ENCODE results near the gene ZMYM1.
"Not testable (repeated sequence)": the region's sequence is repeated elsewhere in the genome, so short reads cannot be mapped to it uniquely, and the experiment has no call there.

The ZMYM1 gene

DNA sequence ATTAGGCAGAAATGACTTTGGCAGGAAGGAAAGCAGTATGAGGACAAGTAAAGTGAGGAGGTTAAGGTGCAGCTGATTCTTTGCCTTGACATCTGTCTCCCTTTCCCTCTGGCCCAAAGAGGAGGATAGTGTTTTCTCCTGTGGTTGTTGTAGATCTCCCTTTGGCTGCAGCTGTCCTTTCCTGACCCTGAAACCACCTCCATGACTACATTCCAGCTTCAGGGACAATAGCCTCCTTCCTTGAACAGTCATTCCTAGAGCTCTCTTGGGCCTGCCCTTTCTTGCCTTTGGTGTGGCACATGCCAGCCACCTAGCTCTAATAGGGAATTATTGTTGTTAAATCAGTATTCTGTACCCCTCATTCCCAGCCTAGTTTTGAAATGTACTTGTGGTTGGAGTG is 6.2 kb downstream of the ZMYM1 start:
- no peak overlapping the region for H3K27ac ChIP-seq (ENCODE audit: low read depth, low read length)
- H3K27me3 ChIP-seq (ENCODE audit: control insufficient read depth, insufficient read depth, low read length), result no peaks in the 10 kb centered on the region
- no peaks in the 10 kb centered on the region for H3K4me1 ChIP-seq (ENCODE audit: control insufficient read depth, insufficient read depth, low read length)

GRCh38 chr1:35097224-35097623 is 18.0 kb downstream of the ZMYM1 start:
- H3K9ac ChIP-seq (ENCODE audit: low read length), result no peak overlapping the region
- peaks cover 15% of the 10 kb centered on the region for H3K36me3 ChIP-seq (ENCODE audit: control insufficient read depth, insufficient read depth, low read length)
- no peak overlapping the region for H3K27ac ChIP-seq (ENCODE audit: low read depth, low read length)
- H3K4me3 ChIP-seq (ENCODE audit: low read length), result no peak overlapping the region
- H3K27me3 ChIP-seq (ENCODE audit: control insufficient read depth, insufficient read depth, low read length), result no peaks in the 10 kb centered on the region
- no peaks in the 10 kb centered on the region for H3K4me1 ChIP-seq (ENCODE audit: control insufficient read depth, insufficient read depth, low read length)

More for the DNA sequence above, 6.2 kb downstream of the ZMYM1 start:
- no peak overlapping the region for H3K4me3 ChIP-seq (ENCODE audit: low read length)
- no peak overlapping the region for H3K9ac ChIP-seq (ENCODE audit: low read length)
- H3K36me3 ChIP-seq (ENCODE audit: control insufficient read depth, insufficient read depth, low read length), result peaks cover 2% of the 10 kb centered on the region

GRCh38 chr1:35111106-35111505 is 31.9 kb downstream of the ZMYM1 start:
- Histone ChIP-seq H3K27me3 (ENCODE audit: control insufficient read depth, insufficient read depth, low read length) (no peaks in the 10 kb centered on the region), H3K36me3 (ENCODE audit: control insufficient read depth, insufficient read depth, low read length) (no peaks in the 10 kb centered on the region), H3K27ac (ENCODE audit: low read depth, low read length) (no peak overlapping the region), H3K9ac (ENCODE audit: low read length) (no peak overlapping the region), H3K4me1 (ENCODE audit: control insufficient read depth, insufficient read depth, low read length) (no peaks in the 10 kb centered on the region), H3K4me3 (ENCODE audit: low read length) (no peak overlapping the region)

DNA sequence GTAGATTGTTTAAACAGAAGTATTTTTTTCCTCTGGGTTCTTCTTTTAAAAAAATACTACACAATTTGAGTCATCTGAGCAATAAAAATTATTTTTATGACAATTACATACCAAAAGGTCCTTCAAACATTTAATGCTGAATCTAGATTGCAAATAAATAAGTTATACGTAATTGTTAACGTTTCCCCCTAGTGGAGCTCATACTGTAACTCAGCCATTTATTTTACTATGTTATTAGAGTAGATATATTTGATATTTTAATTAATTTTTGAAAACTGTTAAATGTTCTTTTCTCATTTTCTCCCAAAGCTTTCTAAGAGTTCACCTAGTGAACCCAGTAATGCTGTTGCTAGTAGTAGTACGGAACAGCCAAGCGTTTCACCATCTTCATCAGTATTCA is 33.5 kb downstream of the ZMYM1 start:
- no peaks in the 10 kb centered on the region for H3K27me3 ChIP-seq (ENCODE audit: control insufficient read depth, insufficient read depth, low read length)
- no peak overlapping the region for H3K9ac ChIP-seq (ENCODE audit: low read length)
- H3K4me1 ChIP-seq (ENCODE audit: control insufficient read depth, insufficient read depth, low read length), result no peaks in the 10 kb centered on the region
- H3K36me3 ChIP-seq (ENCODE audit: control insufficient read depth, insufficient read depth, low read length), result no peaks in the 10 kb centered on the region
- no peak overlapping the region for H3K4me3 ChIP-seq (ENCODE audit: low read length)
- H3K27ac ChIP-seq (ENCODE audit: low read depth, low read length), result no peak overlapping the region

GRCh38 chr1:35115459-35116383 is 36.5 kb downstream of the ZMYM1 start:
- no peak overlapping the region for H3K27ac ChIP-seq (ENCODE audit: low read depth, low read length)
- no peak overlapping the region for H3K4me3 ChIP-seq (ENCODE audit: low read length)
- no peaks in the 10 kb centered on the region for H3K27me3 ChIP-seq (ENCODE audit: control insufficient read depth, insufficient read depth, low read length)
- H3K4me1 ChIP-seq (ENCODE audit: control insufficient read depth, insufficient read depth, low read length), result no peaks in the 10 kb centered on the region
- H3K36me3 ChIP-seq (ENCODE audit: control insufficient read depth, insufficient read depth, low read length), result no peaks in the 10 kb centered on the region
- H3K9ac ChIP-seq (ENCODE audit: low read length), result no peak overlapping the region

DNA sequence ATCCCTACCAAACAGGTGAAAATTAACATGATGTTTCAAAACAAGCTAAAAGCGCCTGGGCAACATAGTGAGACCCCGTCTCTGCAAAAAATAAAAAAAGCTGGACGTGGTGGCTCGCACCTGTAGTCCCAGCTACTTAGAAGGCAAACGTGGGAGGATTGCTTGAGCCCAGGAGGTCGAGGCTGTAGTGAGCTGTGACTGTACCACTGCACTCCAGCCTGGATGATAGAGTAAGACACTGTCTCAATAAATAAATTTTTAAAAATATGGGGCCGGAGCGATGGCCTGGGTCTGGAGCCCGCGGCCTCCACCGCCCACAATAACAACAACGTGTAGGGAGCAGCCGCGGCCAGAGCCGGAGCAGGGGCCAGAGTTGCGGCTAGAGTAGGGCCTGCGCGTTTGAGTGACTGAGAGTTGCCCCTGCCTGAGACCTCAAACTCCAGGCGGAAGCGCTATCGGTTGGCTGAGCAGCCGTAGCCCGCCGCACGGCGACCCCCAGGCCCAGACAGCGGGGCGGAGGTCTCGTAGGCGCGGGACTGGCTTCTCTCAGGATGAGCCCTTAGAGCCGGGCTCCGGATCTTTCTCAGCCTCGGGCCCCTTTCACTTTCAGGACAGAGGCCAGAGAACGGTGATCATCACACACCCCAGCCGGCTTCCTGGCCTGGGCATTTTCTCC is 41.4 kb downstream of the ZMYM1 start:
- Histone ChIP-seq H3K4me1 (ENCODE audit: control insufficient read depth, insufficient read depth, low read length) (no peaks in the 10 kb centered on the region), H3K27me3 (ENCODE audit: control insufficient read depth, insufficient read depth, low read length) (no peaks in the 10 kb centered on the region), H3K27ac (ENCODE audit: low read depth, low read length) (no peak overlapping the region), H3K36me3 (ENCODE audit: control insufficient read depth, insufficient read depth, low read length) (no peaks in the 10 kb centered on the region), H3K4me3 (ENCODE audit: low read length) (peak overlapping the region; percentile 64), H3K9ac (ENCODE audit: low read length) (no peak overlapping the region)

GRCh38 chr1:35122311-35122710 is 43.1 kb downstream of the ZMYM1 start:
- no peaks in the 10 kb centered on the region for H3K36me3 ChIP-seq (ENCODE audit: control insufficient read depth, insufficient read depth, low read length)
- no peaks in the 10 kb centered on the region for H3K4me1 ChIP-seq (ENCODE audit: control insufficient read depth, insufficient read depth, low read length)
- no peak overlapping the region for H3K4me3 ChIP-seq (ENCODE audit: low read length)
- no peak overlapping the region for H3K27ac ChIP-seq (ENCODE audit: low read depth, low read length)
- H3K9ac ChIP-seq (ENCODE audit: low read length), result no peak overlapping the region
- H3K27me3 ChIP-seq (ENCODE audit: control insufficient read depth, insufficient read depth, low read length), result no peaks in the 10 kb centered on the region

DNA sequence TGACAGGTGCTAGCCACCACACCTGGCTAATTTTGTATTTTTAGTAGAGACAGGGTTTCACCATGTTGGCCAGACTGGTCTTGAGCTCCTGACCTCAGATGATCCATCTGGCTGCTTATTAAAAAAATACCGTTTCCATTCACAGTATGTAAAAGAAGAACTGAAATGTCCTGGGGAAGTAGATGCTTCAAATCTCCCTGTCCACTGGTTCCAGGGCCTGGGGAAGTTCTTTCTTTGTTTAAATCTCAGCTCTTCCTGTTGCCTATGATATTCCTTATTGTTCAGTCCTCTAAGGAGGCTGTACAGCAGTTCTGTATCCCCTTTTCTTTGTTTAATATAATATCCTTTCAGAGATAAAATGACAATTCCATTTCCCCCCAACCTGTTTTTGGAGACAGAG is 47.4 kb downstream of the ZMYM1 start:
- H3K36me3 ChIP-seq (ENCODE audit: control insufficient read depth, insufficient read depth, low read length), result no peaks in the 10 kb centered on the region
- H3K4me1 ChIP-seq (ENCODE audit: control insufficient read depth, insufficient read depth, low read length), result no peaks in the 10 kb centered on the region
- no peak overlapping the region for H3K9ac ChIP-seq (ENCODE audit: low read length)
- no peaks in the 10 kb centered on the region for H3K27me3 ChIP-seq (ENCODE audit: control insufficient read depth, insufficient read depth, low read length)
- no peak overlapping the region for H3K4me3 ChIP-seq (ENCODE audit: low read length)
- no peak overlapping the region for H3K27ac ChIP-seq (ENCODE audit: low read depth, low read length)

DNA sequence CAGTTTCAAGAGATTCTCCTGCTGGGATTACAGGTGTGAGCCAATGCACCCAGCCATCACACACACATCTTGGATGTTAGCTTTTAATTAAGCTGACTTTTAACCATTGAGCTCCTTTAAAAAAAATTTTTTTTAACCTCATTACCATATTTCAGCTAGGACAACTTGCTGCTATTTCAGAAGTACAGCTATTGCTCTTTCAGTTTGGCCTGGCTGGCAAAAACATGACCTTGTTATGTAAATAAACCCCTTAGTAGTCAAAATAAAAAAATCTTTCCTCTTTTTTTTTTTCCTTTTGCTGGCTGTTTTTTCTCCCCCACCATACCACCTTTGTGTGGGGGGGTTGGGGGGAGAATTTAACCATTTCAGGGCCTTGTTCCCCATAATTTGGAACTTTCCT is 49.9 kb downstream of the ZMYM1 start:
- Histone ChIP-seq H3K4me3 (ENCODE audit: low read length) (no peak overlapping the region), H3K4me1 (ENCODE audit: control insufficient read depth, insufficient read depth, low read length) (no peaks in the 10 kb centered on the region), H3K9ac (ENCODE audit: low read length) (no peak overlapping the region), H3K36me3 (ENCODE audit: control insufficient read depth, insufficient read depth, low read length) (no peaks in the 10 kb centered on the region), H3K27me3 (ENCODE audit: control insufficient read depth, insufficient read depth, low read length) (no peaks in the 10 kb centered on the region), H3K27ac (ENCODE audit: low read depth, low read length) (no peak overlapping the region)

DNA sequence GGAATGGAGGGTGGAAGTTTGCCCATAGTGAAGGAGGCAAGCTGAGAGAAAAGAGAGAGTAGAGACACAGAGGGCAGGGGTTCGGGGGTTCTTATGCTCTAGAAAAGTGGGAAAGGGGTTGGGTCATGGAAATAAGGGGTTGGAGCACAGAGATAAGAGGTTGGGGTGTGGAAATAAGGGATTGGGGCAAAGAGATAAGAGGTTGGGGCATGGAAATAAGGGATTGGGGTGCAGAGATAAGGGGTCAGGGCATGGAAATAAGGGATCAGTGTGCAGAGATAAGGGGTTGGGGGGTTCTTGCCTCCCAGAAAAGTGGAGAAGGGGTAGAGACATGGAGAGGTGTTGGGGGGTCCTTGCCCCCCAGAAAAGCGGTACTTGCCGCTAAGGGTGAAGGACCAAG is 57.6 kb downstream of the ZMYM1 start:
- Histone ChIP-seq H3K36me3 (ENCODE audit: control insufficient read depth, insufficient read depth, low read length) (no peaks in the 10 kb centered on the region), H3K4me3 (ENCODE audit: low read length) (no peak overlapping the region), H3K4me1 (ENCODE audit: control insufficient read depth, insufficient read depth, low read length) (no peaks in the 10 kb centered on the region), H3K27me3 (ENCODE audit: control insufficient read depth, insufficient read depth, low read length) (no peaks in the 10 kb centered on the region), H3K27ac (ENCODE audit: low read depth, low read length) (no peak overlapping the region), H3K9ac (ENCODE audit: low read length) (no peak overlapping the region)

GRCh38 chr1:35137590-35137989 is 58.4 kb downstream of the ZMYM1 start:
- not testable (repeated sequence) for H3K9ac ChIP-seq (ENCODE audit: low read length); H3K4me3 ChIP-seq (ENCODE audit: low read length); H3K4me1 ChIP-seq (ENCODE audit: control insufficient read depth, insufficient read depth, low read length); H3K27ac ChIP-seq (ENCODE audit: low read depth, low read length); H3K27me3 ChIP-seq (ENCODE audit: control insufficient read depth, insufficient read depth, low read length); H3K36me3 ChIP-seq (ENCODE audit: control insufficient read depth, insufficient read depth, low read length)

DNA sequence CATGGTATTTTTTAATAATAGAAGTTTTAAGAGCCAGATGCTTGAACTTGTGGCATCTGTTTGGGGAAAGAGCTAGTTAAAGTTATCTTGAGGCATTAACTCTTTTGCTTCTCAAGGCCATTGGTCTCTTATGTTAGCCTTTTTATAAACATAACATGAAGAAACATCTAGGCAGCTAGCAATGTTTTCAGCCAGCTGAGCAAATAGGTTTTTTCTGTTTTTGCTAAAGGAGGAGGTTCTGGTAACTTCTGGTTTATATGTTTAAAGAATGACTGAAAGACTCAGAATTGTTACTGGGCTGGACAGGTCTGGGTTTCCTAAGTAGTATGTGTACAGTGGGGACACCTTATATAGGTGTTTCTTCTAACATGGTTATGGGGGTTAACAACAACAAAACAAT is 63.1 kb downstream of the ZMYM1 start:
- H3K27me3 ChIP-seq (ENCODE audit: control insufficient read depth, insufficient read depth, low read length); H3K4me1 ChIP-seq (ENCODE audit: control insufficient read depth, insufficient read depth, low read length); H3K9ac ChIP-seq (ENCODE audit: low read length); H3K27ac ChIP-seq (ENCODE audit: low read depth, low read length); H3K36me3 ChIP-seq (ENCODE audit: control insufficient read depth, insufficient read depth, low read length); H3K4me3 ChIP-seq (ENCODE audit: low read length): not testable (repeated sequence)

DNA sequence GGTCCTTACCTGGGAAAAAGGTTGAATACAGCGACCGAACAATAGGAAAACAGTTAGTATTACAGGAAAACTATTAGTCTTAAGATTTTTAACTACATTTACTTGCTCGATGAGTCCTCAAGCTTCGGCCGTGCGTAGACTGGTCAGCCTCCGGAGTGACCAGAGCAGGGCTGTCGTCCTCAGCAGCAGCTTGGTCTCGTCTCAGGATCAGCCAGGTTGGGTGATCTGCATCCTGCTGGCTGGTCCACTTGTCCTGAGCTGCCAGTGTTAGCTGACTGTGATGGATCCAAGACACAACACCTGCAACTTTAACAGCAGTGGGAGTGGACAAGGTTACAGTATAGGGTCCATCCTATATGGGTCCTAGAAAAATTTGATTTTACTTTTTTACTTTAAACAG is 63.5 kb downstream of the ZMYM1 start:
- not testable (repeated sequence) for H3K9ac ChIP-seq (ENCODE audit: low read length); H3K36me3 ChIP-seq (ENCODE audit: control insufficient read depth, insufficient read depth, low read length); H3K4me3 ChIP-seq (ENCODE audit: low read length); H3K27ac ChIP-seq (ENCODE audit: low read depth, low read length); H3K27me3 ChIP-seq (ENCODE audit: control insufficient read depth, insufficient read depth, low read length); H3K4me1 ChIP-seq (ENCODE audit: control insufficient read depth, insufficient read depth, low read length)

All from rectal smooth muscle tissue (tissue), 1 donor.